HG02571 (cell line): Measurements from ENCODE around the gene SCGB3A2.

Source experiments
- ATAC-seq: cut with Tn5 transposase; IDR thresholded peaks from one replicate; pipeline ENCODE4 v1.9.1; 2021; ENCODE audit warnings: mild to moderate bottlenecking, moderate library complexity; ENCODE audit not compliant: unreplicated experiment

Gene SCGB3A2

GRCh38 chr5:147902609-147903115 is 24.2 kb downstream of the SCGB3A2 start:
- no peak for ATAC-seq

- ATAC-seq: no peak
Measured at GRCh38 chr5:147904110-147904509, 25.6 kb downstream of the SCGB3A2 start.

- ATAC-seq: no peak
Measured at GRCh38 chr5:147906326-147907095, 28.0 kb downstream of the SCGB3A2 start, which contains the start of gene C5orf46. TSS of gene C5orf46 (minus strand) at chr5:147906538. CDS start at chr5:147906501, 37 bp downstream.

GRCh38 chr5:147911427-147911826 is 32.9 kb downstream of the SCGB3A2 start:
- ATAC-seq: no peak

- no peak for ATAC-seq
Measured at GRCh38 chr5:147912011-147912410, 33.5 kb downstream of the SCGB3A2 start.

GRCh38 chr5:147913786-147914185 is 35.3 kb downstream of the SCGB3A2 start:
- no peak for ATAC-seq

GRCh38 chr5:147918101-147918685 is 39.7 kb downstream of the SCGB3A2 start:
- ATAC-seq: no peak

- ATAC-seq: no peak
Measured at GRCh38 chr5:147918899-147919298, 40.4 kb downstream of the SCGB3A2 start.

GRCh38 chr5:147920420-147921030 is 42.0 kb downstream of the SCGB3A2 start:
- ATAC-seq: no peak

GRCh38 chr5:147921136-147921535 is 42.6 kb downstream of the SCGB3A2 start:
- ATAC-seq: no peak

GRCh38 chr5:147925020-147925419 is 46.5 kb downstream of the SCGB3A2 start:
- no peak for ATAC-seq

GRCh38 chr5:147927901-147928300 is 49.4 kb downstream of the SCGB3A2 start:
- no peak for ATAC-seq

- no peak for ATAC-seq
Measured at GRCh38 chr5:147930769-147931168, 52.3 kb downstream of the SCGB3A2 start.
